PC-3 (cell line): ENCODE data around the gene NFATC1. TPM values are rescaled to one million over a fixed set of nuclear protein-coding genes. Genes with fewer than 3 reads are reported as not detected.

Experiments used
- ATAC-seq: fragments of 200-7000 bp; cut with Tn5 transposase; 2 replicates; pipeline ENCODE4 v1.9.1; 2020; ENCODE audit warnings: mild to moderate bottlenecking, moderate library complexity
- BruUV-seq: library from RNA; stranded (reverse); fragments of 400-500 nt; replicated peaks from 2 replicates; lab custom pipeline; 2021; lab: Mats Ljungman, UMichigan
- CTCF ChIA-PET: fragments of 300-600 bp; sonication (Branson Sonifier 250); formaldehyde crosslinking; loops from one replicate; lab custom pipeline; 2022; ENCODE audit warnings: antibody characterized with exemption; lab: Charles Lee
- POLR2A ChIA-PET: fragments of 300-600 bp; sonication (Branson Sonifier 250); formaldehyde crosslinking; loops from one replicate; lab custom pipeline; 2022; ENCODE audit warnings: antibody characterized with exemption; ENCODE audit not compliant: unreplicated experiment; lab: Charles Lee
- DNase-seq: peaks from one replicate; pipeline ENCODE4 v3.0.0-alpha.2; 2015
- H2AFZ ChIP-seq: fragments of 300-600 bp; sonication (generic); 2 replicates; pipeline ENCODE4 v1.6.0; 2016; ENCODE audit warnings: antibody characterized with exemption, low read length
- H3F3A ChIP-seq: fragments of 300-600 bp; sonication (generic); one replicate; pipeline ENCODE4 v1.6.0; 2017; ENCODE audit warnings: antibody characterized with exemption, low read length, control low read depth, mild to moderate bottlenecking; ENCODE audit not compliant: unreplicated experiment
- H3K27ac ChIP-seq: fragments of 300-600 bp; sonication (generic); 2 replicates; pipeline ENCODE4 v1.5.1; 2016; ENCODE audit warnings: mild to moderate bottlenecking, low read length
- H3K27me3 ChIP-seq: fragments of 300-600 bp; sonication (generic); 2 replicates; pipeline ENCODE4 v1.6.1; 2016; ENCODE audit warnings: low read length, mixed read lengths
- H3K36me3 ChIP-seq: fragments of 300-600 bp; sonication (generic); 2 replicates; pipeline ENCODE4 v1.6.1; 2016; ENCODE audit warnings: low read depth, mixed run types, low read length, mixed read lengths
- H3K4me1 ChIP-seq: fragments of 300-600 bp; sonication (generic); 2 replicates; pipeline ENCODE4 v1.5.1; 2016; ENCODE audit warnings: low read length; ENCODE audit not compliant: insufficient read depth
- H3K4me2 ChIP-seq: fragments of 300-600 bp; sonication (generic); 2 replicates; pipeline ENCODE4 v1.6.0; 2016; ENCODE audit warnings: low read length
- H3K4me3 ChIP-seq: fragments of 300-600 bp; sonication (generic); 2 replicates; pipeline ENCODE4 v1.5.1; 2016; ENCODE audit warnings: mild to moderate bottlenecking, low read length, mixed read lengths
- H3K79me2 ChIP-seq: fragments of 300-600 bp; sonication (generic); 2 replicates; pipeline ENCODE4 v1.6.1; 2017; ENCODE audit warnings: low read length, mixed read lengths
- H3K9ac ChIP-seq: fragments of 300-600 bp; sonication (generic); 2 replicates; pipeline ENCODE4 v1.6.0; 2016; ENCODE audit warnings: mild to moderate bottlenecking, low read length
- H3K9me2 ChIP-seq: fragments of 300-600 bp; sonication (generic); replicated peaks from 2 replicates; pipeline ENCODE4 v1.6.1; 2016; ENCODE audit warnings: mixed run types, low read length, mixed read lengths
- H3K9me3 ChIP-seq: fragments of 300-600 bp; sonication (generic); 2 replicates; pipeline ENCODE4 v1.6.1; 2016; ENCODE audit warnings: low read length, mixed read lengths
- H4K20me1 ChIP-seq: fragments of 300-600 bp; sonication (generic); 2 replicates; pipeline ENCODE4 v1.6.1; 2016; ENCODE audit warnings: low read length, mixed read lengths
- EZH2 ChIP-seq: fragments of 300-600 bp; sonication (generic); IDR thresholded peaks from one replicate; pipeline ENCODE4 v1.6.1; 2017; ENCODE audit warnings: antibody characterized with exemption, mild to moderate bottlenecking, low read length; ENCODE audit not compliant: unreplicated experiment
- EZH2phosphoT487 ChIP-seq: fragments of 300-600 bp; sonication (generic); IDR thresholded peaks from 2 replicates; pipeline ENCODE4 v1.6.1; 2018; ENCODE audit warnings: mild to moderate bottlenecking, antibody characterized with exemption, low read length, borderline replicate concordance
- intact Hi-C: fragments of 100-400 bp; cut with micrococcal nuclease; formaldehyde crosslinking; loops from 2 replicates; pipeline ENCODE4 v1.9.0; 2023
- total RNA-seq: library from RNA; depleted of rRNA; stranded (reverse); fragments of >200 nt; gene quantifications from 2 replicates; pipeline ENCODE4 v1.2.3, GENCODE V29; 2014
- TF ChIP-seq, protein P1 (sequence below): fragments of 300-600 bp; sonication (generic); conservative IDR thresholded peaks from 2 replicates; pipeline ENCODE4 v1.5.1; 2017; ENCODE audit warnings: antibody characterized with exemption, low read depth, mild to moderate bottlenecking, low read length

NFATC1 gene
- total RNA-seq, 1 experiment from 2014 or later = 5.9 TPM

DNA sequence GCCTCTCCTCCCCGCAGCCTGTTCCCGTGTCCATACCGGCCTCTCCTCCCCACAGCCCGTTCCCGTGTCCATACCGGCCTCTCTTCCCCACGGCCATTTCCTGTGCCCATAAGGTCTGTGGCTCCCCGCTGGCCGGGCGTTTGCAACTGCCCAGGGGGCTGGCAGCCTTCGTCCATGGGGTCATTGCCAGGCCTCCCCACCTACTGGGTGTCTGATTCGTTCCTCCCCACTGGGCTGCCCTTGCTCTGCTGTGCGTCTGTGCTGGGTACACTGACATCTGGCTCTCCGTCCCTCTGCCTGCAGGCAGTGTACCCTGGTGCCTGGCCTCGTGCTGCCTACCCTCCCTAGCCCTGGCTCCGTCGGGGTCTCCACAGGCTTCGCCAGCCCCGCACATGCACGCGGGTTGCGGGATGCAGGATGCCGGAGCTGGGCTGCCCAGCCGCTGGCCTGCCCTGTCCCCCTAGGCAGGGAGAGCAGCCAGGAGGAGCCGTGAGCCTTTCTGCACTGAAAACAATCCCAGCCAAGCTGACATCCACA is 67.8 kb downstream of the NFATC1 start:
- TF ChIP-seq, protein P1, sequence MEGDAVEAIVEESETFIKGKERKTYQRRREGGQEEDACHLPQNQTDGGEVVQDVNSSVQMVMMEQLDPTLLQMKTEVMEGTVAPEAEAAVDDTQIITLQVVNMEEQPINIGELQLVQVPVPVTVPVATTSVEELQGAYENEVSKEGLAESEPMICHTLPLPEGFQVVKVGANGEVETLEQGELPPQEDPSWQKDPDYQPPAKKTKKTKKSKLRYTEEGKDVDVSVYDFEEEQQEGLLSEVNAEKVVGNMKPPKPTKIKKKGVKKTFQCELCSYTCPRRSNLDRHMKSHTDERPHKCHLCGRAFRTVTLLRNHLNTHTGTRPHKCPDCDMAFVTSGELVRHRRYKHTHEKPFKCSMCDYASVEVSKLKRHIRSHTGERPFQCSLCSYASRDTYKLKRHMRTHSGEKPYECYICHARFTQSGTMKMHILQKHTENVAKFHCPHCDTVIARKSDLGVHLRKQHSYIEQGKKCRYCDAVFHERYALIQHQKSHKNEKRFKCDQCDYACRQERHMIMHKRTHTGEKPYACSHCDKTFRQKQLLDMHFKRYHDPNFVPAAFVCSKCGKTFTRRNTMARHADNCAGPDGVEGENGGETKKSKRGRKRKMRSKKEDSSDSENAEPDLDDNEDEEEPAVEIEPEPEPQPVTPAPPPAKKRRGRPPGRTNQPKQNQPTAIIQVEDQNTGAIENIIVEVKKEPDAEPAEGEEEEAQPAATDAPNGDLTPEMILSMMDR = no peak
- TF ChIP-seq EZH2 (no peak), EZH2phosphoT487 (no peak)
- Histone ChIP-seq H3K79me2 (no peaks in the 10 kb centered on the region), H3K27ac (no peak overlapping the region), H3K4me1 (peaks cover 5% of the 10 kb centered on the region), H3K9ac (no peak overlapping the region), H3F3A (no peaks in the 10 kb centered on the region), H3K27me3 (no peaks in the 10 kb centered on the region), H3K4me3 (no peak overlapping the region), H3K9me2 (no peaks in the 10 kb centered on the region), H2AFZ (no peak overlapping the region), H3K4me2 (no peak overlapping the region), H3K36me3 (no peaks in the 10 kb centered on the region), H4K20me1 (no peaks in the 10 kb centered on the region), H3K9me3 (no peaks in the 10 kb centered on the region)
- DNase-seq (no peak), ATAC-seq (no peak)
- intact Hi-C loops = no loop called here
- ChIA-PET CTCF (no interaction called here), POLR2A (no interaction called here)
- no TSS peak for BruUV-seq

DNA sequence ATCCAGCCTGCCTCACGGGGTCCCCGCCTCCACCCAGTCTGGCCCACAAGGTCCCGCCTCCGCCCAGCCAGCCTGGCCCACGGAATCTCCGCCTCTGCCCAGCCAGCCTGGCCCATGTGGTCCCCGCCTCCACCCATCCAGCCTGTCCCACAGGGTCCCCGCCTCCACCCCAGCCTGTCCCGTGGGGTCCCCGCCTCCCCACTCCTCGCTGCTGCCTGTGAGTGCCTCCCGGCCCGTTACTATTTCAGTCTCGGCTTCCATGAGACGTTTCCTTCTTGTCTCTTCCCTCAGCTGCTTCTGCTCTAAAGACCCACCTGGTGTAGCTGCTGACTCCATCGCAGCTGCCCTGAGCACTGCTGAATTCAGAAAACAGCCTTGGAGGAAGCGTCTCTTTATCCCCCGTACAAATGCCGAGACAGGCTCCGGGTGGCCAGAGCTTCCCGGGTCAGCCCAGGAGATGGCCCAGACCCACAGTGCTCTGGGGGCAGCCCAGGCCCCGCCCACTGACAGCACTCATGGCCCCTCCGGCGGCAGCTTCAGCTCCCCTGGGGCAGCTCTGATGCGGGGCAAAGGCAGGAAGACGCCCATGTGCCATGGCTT is 69.8 kb downstream of the NFATC1 start:
- H2AFZ ChIP-seq = no peak overlapping the region
- CTCF ChIA-PET = no interaction called here
- POLR2A ChIA-PET = no interaction called here

DNA sequence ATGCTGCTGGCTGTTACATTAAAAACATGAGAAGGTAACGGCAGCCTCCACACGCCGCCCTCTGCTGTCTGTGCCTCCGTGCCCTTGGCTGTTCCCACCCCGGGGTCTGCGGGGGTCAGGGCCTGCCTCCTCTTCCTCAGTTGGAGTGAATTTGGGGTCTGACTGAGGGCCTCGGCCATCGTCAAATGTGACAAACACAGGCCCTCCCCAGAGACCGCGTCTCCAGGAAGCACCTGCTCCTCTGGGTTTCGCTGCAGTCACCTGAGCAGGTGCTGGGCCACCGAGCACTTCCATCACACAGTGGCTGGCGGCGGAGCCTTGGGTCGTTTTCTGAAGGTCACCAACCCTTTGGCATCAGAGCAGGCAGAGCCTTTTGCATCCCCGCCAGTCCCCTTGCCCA is 70.9 kb downstream of the NFATC1 start:
- no peak overlapping the region for H3K9ac ChIP-seq
- H3K4me3 ChIP-seq = no peak overlapping the region
- BruUV-seq = no TSS peak
- intact Hi-C loops = no loop called here
- H3K9me2 ChIP-seq = no peaks in the 10 kb centered on the region
- ChIA-PET CTCF (no interaction called here), POLR2A (no interaction called here)
- H2AFZ ChIP-seq = no peak overlapping the region
- no peaks in the 10 kb centered on the region for H4K20me1 ChIP-seq
- no peaks in the 10 kb centered on the region for H3K4me1 ChIP-seq
- H3K27ac ChIP-seq = no peak overlapping the region
- no peaks in the 10 kb centered on the region for H3F3A ChIP-seq
- no peaks in the 10 kb centered on the region for H3K27me3 ChIP-seq
- no peak for DNase-seq
- no peak for ATAC-seq
- TF ChIP-seq, protein P1 = no peak
- TF ChIP-seq EZH2phosphoT487 (no peak), EZH2 (no peak)
- H3K79me2 ChIP-seq = no peaks in the 10 kb centered on the region
- no peak overlapping the region for H3K4me2 ChIP-seq
- H3K36me3 ChIP-seq = no peaks in the 10 kb centered on the region
- no peaks in the 10 kb centered on the region for H3K9me3 ChIP-seq

More for the DNA sequence above, 69.8 kb downstream of the NFATC1 start:
- no peak overlapping the region for H3K4me2 ChIP-seq
- no peaks in the 10 kb centered on the region for H3K36me3 ChIP-seq
- no peaks in the 10 kb centered on the region for H4K20me1 ChIP-seq
- no peaks in the 10 kb centered on the region for H3K9me2 ChIP-seq
- no peaks in the 10 kb centered on the region for H3F3A ChIP-seq
- H3K79me2 ChIP-seq = no peaks in the 10 kb centered on the region
- DNase-seq (no peak), ATAC-seq (no peak)
- H3K4me3 ChIP-seq = no peak overlapping the region
- no peak overlapping the region for H3K27ac ChIP-seq
- intact Hi-C loops = no loop called here
- TF ChIP-seq, protein P1 = no peak
- TF ChIP-seq EZH2 (no peak), EZH2phosphoT487 (no peak)
- H3K4me1 ChIP-seq = no peaks in the 10 kb centered on the region
- no peak overlapping the region for H3K9ac ChIP-seq
- no TSS peak for BruUV-seq
- no peaks in the 10 kb centered on the region for H3K9me3 ChIP-seq
- H3K27me3 ChIP-seq = no peaks in the 10 kb centered on the region
